ENCODE data around the gene PYGO2. TPM values are rescaled to one million over a fixed set of nuclear protein-coding genes. Genes with fewer than 3 reads are reported as not detected.

PYGO2 gene
- total RNA-seq, 4 donors from 2014 or later = 20.2 to 35.3 (median 27.7) TPM

DNA sequence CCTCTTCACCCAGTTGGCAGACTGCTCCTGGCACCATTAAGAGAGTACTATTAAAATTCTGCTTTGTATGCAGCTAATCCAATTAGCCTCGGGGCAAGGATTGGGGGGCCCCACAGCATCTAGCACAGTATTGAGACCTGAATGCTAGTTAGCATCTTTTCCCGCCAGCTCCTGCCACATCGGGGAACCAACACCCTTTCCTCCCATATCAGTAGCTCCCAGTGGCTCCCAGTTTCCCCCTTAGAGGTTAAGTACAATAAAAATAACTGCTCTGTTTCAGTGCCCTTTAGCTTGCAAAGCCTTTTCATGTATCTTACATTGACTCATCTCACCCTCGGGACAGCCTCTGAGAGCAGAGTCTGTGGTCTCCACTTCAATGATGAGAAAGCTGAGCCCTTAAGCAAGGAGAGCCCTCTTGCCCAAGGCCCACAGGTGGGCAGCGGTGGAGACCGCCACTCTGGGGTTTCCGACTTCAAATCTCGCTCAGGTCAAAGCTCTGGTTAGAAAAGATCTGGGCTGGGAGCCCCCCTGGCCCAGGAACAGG lies 20.9 kb downstream of the PYGO2 start:
- Histone ChIP-seq H3K27ac (replicated peaks in 1 of 4) (peak overlapping the region in 2 of 4 donors; percentile 97), H3K4me1 (peaks cover 54 to 71% (median 68%) of the 10 kb centered on the region in 4 donors), H3K9me3 (no peaks in the 10 kb centered on the region), H3K36me3 (peaks cover 0 to 16% (median 9%) of the 10 kb centered on the region in 4 donors), H3K27me3 (no peaks in the 10 kb centered on the region), H3K4me3 (no peak overlapping the region)
- no peak for DNase-seq (ENCODE audit: extremely low spot score)
- intact Hi-C loops (cut with DNase I) = no loop called here
- TF ChIP-seq POLR2A (IDR thresholded peaks at IDR 0.05; ENCODE audit: low read depth) = no peak
- TF ChIP-seq POLR2AphosphoS5 (IDR thresholded peaks at IDR 0.05) = no peak
- no peak for TF ChIP-seq EP300 (IDR thresholded peaks at IDR 0.05)
- TF ChIP-seq, protein P1, sequence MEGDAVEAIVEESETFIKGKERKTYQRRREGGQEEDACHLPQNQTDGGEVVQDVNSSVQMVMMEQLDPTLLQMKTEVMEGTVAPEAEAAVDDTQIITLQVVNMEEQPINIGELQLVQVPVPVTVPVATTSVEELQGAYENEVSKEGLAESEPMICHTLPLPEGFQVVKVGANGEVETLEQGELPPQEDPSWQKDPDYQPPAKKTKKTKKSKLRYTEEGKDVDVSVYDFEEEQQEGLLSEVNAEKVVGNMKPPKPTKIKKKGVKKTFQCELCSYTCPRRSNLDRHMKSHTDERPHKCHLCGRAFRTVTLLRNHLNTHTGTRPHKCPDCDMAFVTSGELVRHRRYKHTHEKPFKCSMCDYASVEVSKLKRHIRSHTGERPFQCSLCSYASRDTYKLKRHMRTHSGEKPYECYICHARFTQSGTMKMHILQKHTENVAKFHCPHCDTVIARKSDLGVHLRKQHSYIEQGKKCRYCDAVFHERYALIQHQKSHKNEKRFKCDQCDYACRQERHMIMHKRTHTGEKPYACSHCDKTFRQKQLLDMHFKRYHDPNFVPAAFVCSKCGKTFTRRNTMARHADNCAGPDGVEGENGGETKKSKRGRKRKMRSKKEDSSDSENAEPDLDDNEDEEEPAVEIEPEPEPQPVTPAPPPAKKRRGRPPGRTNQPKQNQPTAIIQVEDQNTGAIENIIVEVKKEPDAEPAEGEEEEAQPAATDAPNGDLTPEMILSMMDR (IDR thresholded peaks at IDR 0.05) = no peak
- WGBS = 91% methylated on average over 8 of the region's 8 CpGs

DNA sequence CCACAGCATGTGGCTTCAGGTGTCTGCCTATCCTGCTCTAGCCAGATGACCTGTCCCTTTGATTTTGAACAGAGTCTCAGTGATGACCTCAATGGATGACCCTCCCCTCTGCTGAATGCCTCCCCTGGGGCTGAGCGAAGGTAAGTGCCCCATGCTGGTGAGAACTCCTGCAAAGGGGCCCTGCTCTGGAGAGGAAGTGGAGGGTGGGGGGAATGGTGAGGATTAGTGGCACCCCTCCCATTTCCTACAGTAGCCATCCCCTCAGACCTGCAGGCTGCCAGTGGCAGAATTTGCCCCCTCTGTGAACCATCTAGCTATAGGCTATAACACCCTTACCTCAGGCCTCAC lies 21.4 kb downstream of the PYGO2 start:
- Histone ChIP-seq H3K4me3 (no peak overlapping the region), H3K9me3 (no peaks in the 10 kb centered on the region), H3K27ac (replicated peaks in 1 of 4) (peak overlapping the region; percentile 14 to 97 (median 96)), H3K27me3 (no peaks in the 10 kb centered on the region), H3K36me3 (peaks cover 0 to 11% (median 4%) of the 10 kb centered on the region in 4 donors), H3K4me1 (peaks cover 56 to 77% (median 71%) of the 10 kb centered on the region in 4 donors)
- no peak for DNase-seq (ENCODE audit: extremely low spot score)
- WGBS = 100% methylated on average over 1 of the region's 1 CpG
- intact Hi-C loops (cut with DNase I) = no loop called here
- TF ChIP-seq, protein P1 (IDR thresholded peaks at IDR 0.05) = no peak
- TF ChIP-seq POLR2A (IDR thresholded peaks at IDR 0.05; ENCODE audit: low read depth) = no peak
- TF ChIP-seq POLR2AphosphoS5 (IDR thresholded peaks at IDR 0.05) = no peak
- TF ChIP-seq EP300 (IDR thresholded peaks at IDR 0.05) = no peak

DNA sequence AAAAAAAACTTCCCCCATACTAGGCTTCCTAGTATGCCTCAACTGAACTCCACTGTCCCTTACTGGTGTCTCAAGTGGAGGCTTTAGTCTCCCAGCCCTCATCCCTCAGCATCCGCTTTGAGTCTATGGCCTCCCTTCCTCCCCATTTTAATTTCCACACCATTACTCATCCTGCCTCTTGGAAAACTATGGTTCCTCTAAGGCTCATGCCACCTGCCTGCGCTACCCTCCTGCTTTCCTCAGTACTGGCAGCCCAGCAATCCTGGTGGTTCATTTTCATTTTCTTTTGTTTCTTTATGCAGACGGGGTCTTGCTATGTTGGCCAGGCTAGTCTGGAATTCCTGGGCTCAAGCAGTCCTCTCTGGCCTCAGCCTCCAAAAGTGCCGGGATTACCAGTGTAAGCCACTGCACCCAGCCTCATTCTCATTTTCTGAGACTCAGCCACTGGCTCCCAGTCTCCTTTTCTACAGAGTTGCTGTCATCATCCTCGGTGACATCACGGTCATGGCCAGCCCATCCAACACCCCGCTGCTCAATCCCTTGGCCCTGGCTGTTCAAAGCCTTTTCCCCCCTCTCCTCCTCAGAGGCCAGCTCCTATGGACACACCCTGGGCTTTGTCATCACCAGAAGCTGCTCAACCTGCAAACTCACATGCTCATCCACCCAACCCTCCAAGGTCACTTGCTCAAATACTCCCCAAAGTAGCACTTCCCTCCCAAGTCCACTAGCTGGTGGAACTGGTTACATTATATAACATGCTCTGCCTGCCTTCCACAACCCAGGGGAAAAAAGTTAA lies 22.8 kb downstream of the PYGO2 start:
- DNase-seq (ENCODE audit: extremely low spot score) = no peak
- H3K9me3 ChIP-seq = no peaks in the 10 kb centered on the region
- peaks cover 50 to 77% (median 65%) of the 10 kb centered on the region in 4 donors for H3K4me1 ChIP-seq
- H3K4me3 ChIP-seq = no peak overlapping the region
- H3K27me3 ChIP-seq = no peaks in the 10 kb centered on the region
- 91% methylated on average over 7 of the region's 7 CpGs for WGBS
- H3K36me3 ChIP-seq = peaks cover 0 to 3% (median 0%) of the 10 kb centered on the region in 4 donors
- TF ChIP-seq, protein P1 (IDR thresholded peaks at IDR 0.05) = no peak
- TF ChIP-seq POLR2AphosphoS5 (IDR thresholded peaks at IDR 0.05) = no peak
- no peak for TF ChIP-seq EP300 (IDR thresholded peaks at IDR 0.05)
- TF ChIP-seq POLR2A (IDR thresholded peaks at IDR 0.05; ENCODE audit: low read depth) = no peak
- intact Hi-C loops (cut with DNase I) = loop anchor here (5.0 kb wide), 1 partner anchor 78 kb away; no protein-coding TSS in a partner anchor
- peak overlapping the region; percentile 94 to 97 (median 96) for H3K27ac ChIP-seq (replicated peaks in 1 of 4)

DNA sequence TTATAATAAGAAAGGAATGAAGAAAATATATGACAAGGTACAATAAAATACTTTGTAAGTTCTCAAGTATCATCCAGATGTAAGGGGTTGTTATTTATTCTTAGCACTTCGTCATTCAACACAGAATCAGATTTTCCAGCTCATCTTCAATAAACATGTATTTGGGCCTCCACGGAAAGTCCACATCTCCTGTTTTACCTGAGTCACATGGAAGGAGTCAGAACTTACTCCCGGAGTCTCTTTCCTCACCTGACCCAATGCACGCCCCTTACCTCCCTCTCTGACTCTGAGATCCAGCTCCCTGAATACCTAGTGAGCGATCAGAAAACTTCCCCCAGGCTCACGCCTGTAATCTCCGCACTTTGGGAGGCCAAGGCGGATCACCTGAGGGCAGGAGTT lies 23.6 kb downstream of the PYGO2 start:
- Histone ChIP-seq H3K4me1 (peaks cover 44 to 72% (median 59%) of the 10 kb centered on the region in 4 donors), H3K36me3 (peaks cover 0 to 3% (median 0%) of the 10 kb centered on the region in 4 donors), H3K9me3 (no peaks in the 10 kb centered on the region), H3K27ac (replicated peaks in 1 of 4) (peak overlapping the region; percentile 94 to 97 (median 96)), H3K27me3 (no peaks in the 10 kb centered on the region), H3K4me3 (peak overlapping the region; percentile 67 to 72 (median 70))
- intact Hi-C loops (cut with DNase I) = loop anchor here (5.0 kb wide), 1 partner anchor 79 kb away; no protein-coding TSS in a partner anchor
- DNase-seq (ENCODE audit: extremely low spot score) = no peak
- WGBS = 86% methylated on average over 8 of the region's 8 CpGs
- TF ChIP-seq EP300 (IDR thresholded peaks at IDR 0.05) (no peak), POLR2A (IDR thresholded peaks at IDR 0.05; ENCODE audit: low read depth) (no peak), POLR2AphosphoS5 (IDR thresholded peaks at IDR 0.05) (no peak)
- TF ChIP-seq, protein P1 (IDR thresholded peaks at IDR 0.05) = no peak

All from esophagus muscularis mucosa (tissue), 4 donors.